ENCODE data around the gene DYNC1LI2.
"Not testable (repeated sequence)": the region's sequence is repeated elsewhere in the genome, so short reads cannot be mapped to it uniquely, and the experiment has no call there.

DYNC1LI2 gene

GRCh38 chr16:66696669-66697630 lies 54.5 kb downstream of the DYNC1LI2 start, which contains the start of gene CMTM4:
Gene CMTM4, minus strand, starts transcription at chr16:66696743. Its CDS starts 218 bp downstream, at chr16:66696525.
- peak; percentile 52 to 68 (median 55) for DNase-seq (ENCODE audit: low read depth in 3 of 3)

DNA sequence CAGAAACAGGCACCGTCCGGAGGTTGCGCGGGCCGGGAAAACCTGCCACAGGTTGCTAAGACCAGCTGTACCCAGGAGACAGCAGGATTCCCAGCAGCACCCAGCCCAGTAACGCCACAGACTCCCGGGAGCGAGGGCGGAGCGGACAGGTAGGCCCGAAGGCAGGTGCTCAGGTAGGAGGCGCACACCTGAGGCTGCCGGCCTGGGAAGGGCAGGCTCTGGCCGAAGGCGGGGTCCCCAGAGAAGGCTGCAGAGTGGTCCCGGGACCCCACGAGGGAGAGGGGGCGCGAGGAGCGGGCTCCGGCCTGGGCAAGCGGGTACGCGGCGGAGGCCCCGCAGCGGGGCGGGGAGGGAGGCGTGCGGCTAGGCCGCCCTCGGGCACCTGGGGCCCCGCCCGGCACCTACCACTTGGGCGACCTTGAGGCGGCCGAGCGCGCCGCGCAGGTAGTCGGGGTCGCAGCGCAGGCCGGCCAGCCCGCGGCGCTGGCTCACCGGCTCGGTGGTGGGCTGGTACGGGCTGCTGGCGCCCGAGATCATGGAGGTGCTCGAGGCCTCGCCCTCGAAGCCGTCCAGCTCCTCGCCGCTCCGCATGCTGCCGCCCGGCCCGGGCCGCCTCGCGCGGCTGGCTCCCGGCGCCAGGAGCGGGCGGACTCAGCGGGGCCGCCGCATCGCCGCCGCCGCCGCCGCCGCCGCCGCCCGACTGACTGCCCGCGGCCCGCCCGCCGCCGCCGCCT lies 55.3 kb downstream of the DYNC1LI2 start:
- peak in 2 of 3 experiments; percentile 5 to 17 for DNase-seq (ENCODE audit: low read depth in 3 of 3)

GRCh38 chr16:66695471-66695934 lies 55.9 kb downstream of the DYNC1LI2 start:
- DNase-seq (ENCODE audit: low read depth in 3 of 3), result no peak

- no peak for DNase-seq (ENCODE audit: low read depth in 3 of 3)
Observed at GRCh38 chr16:66693149-66693548, 58.3 kb downstream of the DYNC1LI2 start.

DNA sequence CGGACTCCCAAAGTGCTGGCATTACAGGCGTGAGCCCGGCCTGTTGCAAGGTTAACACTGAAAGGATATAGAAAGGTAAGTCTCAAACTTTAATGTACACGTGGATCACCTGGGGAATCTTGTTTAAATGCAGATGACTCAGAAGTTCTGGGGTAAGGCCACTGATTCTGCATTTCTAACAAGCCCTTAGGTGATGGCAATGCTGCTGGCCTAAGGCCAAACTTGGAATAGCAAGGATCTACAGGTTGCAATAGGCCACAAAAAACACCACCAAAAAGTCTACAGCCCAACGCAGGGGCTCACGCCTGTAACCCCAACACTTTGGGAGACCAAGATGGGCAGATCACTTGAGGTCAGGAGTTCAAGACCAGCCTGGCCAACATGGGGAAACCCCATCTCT lies 59.1 kb downstream of the DYNC1LI2 start:
- DNase-seq (ENCODE audit: low read depth in 3 of 3), result no peak

DNA sequence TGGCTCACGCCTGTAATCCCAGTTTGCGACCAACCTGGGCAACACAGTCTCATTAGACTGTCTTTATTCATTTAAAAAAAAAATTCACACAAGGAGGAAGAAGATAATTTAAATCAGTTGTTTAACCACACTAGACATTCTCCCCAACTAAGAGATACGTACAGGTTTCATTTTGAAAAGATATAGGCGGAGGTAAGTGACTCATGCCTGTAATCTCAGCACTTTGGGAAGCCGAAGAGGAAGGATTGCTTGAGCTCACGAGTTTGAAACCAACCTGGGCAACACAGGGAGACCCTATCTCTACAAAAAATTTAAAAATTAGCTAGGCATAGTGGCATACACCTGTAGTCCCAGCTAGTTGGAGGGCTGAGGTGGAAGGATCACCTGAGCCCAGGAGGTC lies 60.2 kb downstream of the DYNC1LI2 start:
- DNase-seq (ENCODE audit: low read depth in 3 of 3), result no peak

DNA sequence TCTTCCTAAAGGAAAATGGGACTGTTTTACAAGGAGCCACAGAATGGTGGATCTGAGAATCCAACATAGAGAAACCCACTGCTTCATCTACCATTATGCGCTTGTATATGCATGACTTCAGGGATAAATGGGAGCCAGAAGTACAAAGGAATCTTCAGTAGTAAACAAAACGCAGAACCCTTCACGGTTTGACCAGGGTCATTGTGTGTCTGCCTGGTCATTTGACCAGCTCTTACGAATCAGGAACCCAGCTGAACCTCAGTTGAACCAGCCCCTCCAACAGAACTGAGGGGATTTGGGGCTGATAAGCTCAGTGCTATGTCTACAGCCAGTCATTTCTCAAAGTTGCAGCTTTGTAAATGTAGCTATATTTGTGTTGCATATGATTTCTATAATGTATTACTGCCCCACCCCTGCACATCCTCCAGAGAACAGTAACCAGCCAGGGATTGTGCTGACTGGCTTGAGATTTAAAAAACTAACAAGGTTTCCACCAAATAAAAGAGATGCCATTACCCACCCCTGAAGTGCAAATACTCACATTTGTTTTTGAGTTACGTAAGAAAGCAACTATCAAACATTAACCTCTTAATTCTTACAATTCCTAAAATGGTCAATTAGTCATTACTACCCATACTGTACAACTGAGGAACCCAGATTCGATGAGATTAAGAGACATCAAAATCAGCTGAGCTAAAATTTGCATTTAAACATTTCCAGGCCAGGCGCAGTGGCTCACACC lies 61.1 kb downstream of the DYNC1LI2 start:
- DNase-seq (ENCODE audit: low read depth in 3 of 3), result no peak

- no peak for DNase-seq (ENCODE audit: low read depth in 3 of 3)
Observed at GRCh38 chr16:66689282-66689681, 62.1 kb downstream of the DYNC1LI2 start.

GRCh38 chr16:66687906-66688625 lies 63.3 kb downstream of the DYNC1LI2 start:
- DNase-seq (ENCODE audit: low read depth in 3 of 3), result no peak

- not testable (repeated sequence) for DNase-seq (ENCODE audit: low read depth in 3 of 3)
Observed at GRCh38 chr16:66685501-66686115, 65.8 kb downstream of the DYNC1LI2 start.

DNA sequence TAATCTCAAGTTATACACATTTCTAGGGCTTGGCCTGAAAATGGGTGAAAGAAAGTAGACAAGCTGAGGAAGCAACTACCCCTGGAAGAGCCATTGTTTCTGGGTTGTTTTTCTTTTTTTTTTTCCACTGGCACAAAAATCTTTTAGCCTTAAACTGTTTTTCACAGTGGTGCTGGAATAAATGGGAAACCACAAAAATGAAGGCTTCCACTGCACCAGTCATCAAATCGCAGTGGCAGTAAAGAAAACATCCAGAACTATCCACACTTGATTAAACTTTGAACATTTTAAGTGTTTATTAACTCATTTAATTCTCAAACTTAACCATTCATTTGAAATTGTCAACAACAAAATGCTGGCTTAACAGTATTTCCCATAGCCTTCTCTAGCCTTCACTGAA lies 69.1 kb downstream of the DYNC1LI2 start:
- DNase-seq (ENCODE audit: low read depth in 3 of 3), result no peak

DNA sequence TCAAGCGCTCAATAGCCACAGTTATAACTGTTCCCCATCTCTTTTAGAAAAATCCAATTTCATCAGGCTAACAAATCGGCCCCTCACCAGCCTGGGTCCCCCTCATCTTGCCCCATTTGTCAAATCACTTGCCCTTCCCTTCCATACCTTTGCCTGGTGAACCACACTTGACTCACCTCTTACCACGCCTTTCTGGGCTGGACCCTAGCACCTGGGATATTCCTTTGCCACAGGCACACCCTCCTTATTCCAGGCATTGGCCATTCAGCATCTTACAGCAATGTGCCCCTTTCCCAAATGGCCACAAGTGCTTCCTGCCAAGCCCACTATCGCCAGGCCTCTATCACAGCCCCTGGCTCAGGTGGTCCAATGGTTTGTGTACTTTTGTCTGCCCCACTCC lies 69.7 kb downstream of the DYNC1LI2 start:
- no peak for DNase-seq (ENCODE audit: low read depth in 3 of 3)

GRCh38 chr16:66678337-66678736 lies 73.1 kb downstream of the DYNC1LI2 start:
- DNase-seq (ENCODE audit: low read depth in 3 of 3), result no peak

DNA sequence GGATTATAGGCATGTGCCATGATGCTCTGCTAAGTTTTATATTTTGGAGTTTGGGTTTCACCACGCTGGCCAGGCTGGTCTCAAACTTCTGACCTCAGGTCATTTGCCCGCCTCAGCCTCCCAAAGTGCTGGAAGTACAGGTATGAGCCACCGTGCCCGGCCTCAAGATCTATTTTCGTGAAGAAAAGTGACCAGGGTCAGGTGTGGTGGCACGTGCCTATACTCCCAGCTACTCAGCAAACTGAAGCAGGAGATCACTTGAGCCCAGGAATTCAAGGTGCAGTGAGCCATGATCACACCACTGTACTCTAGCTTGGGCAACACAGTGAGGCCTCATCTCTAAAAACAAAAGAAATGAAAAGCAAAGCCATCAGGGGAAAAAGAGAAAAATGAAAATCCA lies 73.6 kb downstream of the DYNC1LI2 start:
- no peak for DNase-seq (ENCODE audit: low read depth in 3 of 3)

DNA sequence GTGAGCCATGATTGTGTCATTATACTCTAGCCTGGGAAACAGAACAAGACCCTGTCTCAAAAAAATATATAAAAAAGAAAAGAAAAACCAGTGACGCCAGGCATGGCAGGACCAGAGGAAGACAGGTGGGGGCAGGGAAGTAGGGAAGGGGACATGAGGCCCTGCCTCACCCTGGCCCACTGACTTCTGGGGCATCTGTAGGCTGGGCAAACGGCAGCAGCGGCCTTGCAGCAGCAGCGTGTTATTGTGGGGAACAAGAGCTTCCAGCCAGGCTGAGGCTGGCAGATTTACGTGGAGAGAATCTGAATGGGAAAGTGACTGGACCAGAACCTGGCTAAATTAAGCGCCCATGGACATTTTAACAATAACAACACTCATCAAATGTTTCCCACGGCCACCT lies 74.2 kb downstream of the DYNC1LI2 start:
- DNase-seq (ENCODE audit: low read depth in 3 of 3), result no peak

- no peak for DNase-seq (ENCODE audit: low read depth in 3 of 3)
Observed at GRCh38 chr16:66676599-66676998, 74.8 kb downstream of the DYNC1LI2 start.

DNA sequence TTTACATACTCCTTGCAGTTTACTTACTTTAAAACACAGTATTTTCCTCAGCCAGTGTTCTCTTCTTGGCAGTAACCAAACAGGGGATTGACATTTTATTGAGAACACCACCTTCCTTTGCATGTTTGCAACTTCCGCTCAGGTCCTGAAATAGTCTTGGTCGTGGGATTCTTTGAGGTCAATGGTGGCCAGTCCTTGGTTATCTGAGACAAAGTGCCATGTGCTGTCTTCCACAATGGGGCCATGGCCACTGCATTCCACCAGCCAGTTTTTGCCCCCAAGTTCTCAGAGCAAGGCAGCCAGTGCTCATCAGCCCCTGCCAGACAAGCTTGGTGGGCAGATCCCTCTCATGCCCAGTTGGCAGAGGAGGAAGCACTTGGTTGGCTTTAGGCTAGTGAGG lies 77.7 kb downstream of the DYNC1LI2 start:
- DNase-seq (ENCODE audit: low read depth in 3 of 3), result no peak

Data from stimulated activated CD4-positive, alpha-beta T cell treated with anti-CD3 and anti-CD28 coated beads, TNF-alpha, amount 100 ng/mL, for 4 hours (primary cell).